HG02642 (cell line): ENCODE results near the gene SPINK5.
"Not testable (repeated sequence)": the region's sequence is repeated elsewhere in the genome, so short reads cannot be mapped to it uniquely, and the experiment has no call there.

Experiments used
- ATAC-seq: cut with Tn5 transposase; IDR thresholded peaks from one replicate; pipeline ENCODE4 v1.9.1; 2021; ENCODE audit warnings: mild to moderate bottlenecking; ENCODE audit not compliant: unreplicated experiment, poor library complexity

SPINK5 gene, protein sequence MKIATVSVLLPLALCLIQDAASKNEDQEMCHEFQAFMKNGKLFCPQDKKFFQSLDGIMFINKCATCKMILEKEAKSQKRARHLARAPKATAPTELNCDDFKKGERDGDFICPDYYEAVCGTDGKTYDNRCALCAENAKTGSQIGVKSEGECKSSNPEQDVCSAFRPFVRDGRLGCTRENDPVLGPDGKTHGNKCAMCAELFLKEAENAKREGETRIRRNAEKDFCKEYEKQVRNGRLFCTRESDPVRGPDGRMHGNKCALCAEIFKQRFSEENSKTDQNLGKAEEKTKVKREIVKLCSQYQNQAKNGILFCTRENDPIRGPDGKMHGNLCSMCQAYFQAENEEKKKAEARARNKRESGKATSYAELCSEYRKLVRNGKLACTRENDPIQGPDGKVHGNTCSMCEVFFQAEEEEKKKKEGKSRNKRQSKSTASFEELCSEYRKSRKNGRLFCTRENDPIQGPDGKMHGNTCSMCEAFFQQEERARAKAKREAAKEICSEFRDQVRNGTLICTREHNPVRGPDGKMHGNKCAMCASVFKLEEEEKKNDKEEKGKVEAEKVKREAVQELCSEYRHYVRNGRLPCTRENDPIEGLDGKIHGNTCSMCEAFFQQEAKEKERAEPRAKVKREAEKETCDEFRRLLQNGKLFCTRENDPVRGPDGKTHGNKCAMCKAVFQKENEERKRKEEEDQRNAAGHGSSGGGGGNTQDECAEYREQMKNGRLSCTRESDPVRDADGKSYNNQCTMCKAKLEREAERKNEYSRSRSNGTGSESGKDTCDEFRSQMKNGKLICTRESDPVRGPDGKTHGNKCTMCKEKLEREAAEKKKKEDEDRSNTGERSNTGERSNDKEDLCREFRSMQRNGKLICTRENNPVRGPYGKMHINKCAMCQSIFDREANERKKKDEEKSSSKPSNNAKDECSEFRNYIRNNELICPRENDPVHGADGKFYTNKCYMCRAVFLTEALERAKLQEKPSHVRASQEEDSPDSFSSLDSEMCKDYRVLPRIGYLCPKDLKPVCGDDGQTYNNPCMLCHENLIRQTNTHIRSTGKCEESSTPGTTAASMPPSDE

DNA sequence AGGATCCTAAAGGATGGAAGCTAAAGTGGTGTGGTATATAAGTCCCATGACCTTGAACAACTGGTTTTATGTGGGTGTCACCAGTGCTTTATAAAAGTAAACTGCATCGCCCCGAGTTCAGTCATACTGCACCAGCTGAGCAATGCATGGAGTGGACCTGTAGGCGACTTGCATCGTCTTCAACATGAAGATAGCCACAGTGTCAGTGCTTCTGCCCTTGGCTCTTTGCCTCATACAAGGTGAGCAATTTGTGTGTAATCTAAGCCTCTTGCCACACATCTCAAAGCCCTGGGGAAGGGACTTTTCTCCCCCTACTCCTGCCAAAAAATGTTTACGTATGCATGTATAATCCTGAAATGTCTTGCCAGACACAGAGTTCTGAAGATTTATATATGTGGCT is at the start of gene SPINK5:
TSS of gene SPINK5 (plus strand) at position 120 of the 400 bp plus-strand sequence. CDS start at position 185, 65 bp downstream.
- no peak for ATAC-seq

DNA sequence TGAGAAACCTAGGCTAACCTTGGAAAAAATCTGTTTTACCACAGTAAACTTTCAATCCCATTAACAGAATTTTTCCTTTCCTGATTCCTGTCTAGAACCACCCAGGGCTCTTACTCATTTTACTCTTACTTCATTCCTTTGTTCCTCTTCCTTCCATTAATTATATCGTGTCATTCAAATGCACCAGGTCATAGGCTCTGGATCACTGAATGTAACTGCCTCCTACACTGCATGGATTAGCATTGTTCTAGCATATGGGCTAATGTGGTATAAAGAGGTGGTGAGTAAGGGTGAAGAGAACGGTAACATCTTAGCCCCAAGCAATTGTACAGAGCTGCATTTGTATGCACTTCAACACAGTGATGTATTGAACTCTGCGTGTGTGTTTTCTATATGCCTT is 49.5 kb upstream of the SPINK5 start:
- ATAC-seq: no peak

DNA sequence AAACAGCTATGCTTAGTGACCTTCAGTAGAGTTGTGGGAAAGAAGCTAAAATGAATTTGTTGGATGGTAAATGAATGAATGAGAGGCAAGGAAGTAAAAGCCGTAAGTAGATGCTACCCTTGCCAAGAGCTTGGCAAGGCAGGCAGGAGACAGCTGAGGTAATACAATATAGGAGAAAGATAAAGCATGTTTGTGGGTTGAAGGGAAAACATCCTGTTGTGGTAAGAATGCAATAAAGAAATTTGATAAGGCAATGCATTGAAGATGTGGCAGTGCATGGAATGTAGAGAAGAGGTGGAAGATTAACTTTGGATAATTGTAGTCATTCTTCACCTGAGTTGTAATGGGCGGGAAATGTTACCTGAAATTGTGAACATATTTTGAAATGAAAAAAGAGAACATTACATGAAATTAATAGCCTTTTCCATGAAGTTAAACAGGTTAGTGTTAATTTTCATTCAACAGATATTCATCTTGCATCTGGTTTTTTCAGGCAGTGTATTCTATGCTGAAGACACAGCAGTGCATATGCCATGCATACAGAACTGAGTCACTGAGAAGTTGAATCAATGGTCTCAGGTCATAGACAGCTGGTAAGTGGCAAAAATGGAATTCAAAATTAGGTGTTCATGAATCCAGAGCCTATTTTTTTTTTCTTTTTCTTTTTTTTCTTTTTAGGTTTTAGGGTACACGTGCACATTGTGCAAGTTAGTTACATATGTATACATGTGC is 43.4 kb upstream of the SPINK5 start:
- ATAC-seq: no peak

DNA sequence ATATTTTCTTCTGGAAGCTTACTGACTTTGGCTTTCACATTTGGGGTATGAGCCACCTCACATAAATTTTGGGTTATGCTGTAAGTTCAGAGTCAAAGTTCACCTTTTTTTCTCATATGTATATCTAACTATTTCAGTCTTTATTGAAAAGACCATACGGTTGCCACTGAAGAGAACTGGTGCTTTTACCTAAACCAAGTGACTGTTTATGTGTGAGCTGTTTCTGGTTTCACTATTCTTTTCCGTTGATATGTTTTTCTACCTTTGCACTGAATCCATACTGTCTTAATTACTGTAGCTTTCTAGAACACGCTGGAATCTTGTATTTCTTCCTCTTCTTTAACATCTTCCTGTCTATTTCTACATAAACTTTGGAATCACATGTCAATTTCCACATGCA is 36.3 kb upstream of the SPINK5 start:
- no peak for ATAC-seq

DNA sequence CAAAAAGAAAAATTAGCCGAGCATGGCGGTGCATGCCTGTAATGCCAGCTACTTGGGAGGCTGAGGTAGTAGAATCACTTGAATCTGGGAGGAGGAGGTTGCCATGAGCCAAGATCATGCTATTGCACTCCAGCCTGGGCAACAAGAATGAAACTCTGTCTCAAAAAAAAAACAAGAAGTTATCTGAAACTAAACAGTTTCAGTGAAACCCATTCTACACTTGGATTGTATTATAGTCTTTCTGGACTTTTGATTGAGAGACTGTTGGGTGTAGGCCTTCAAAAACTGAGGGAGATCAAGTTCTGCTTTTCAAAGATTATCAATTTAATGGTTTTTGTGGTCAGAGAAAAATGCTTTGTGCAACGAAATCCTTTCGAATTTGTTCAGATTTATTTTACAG is 34.6 kb upstream of the SPINK5 start:
- ATAC-seq: no peak

DNA sequence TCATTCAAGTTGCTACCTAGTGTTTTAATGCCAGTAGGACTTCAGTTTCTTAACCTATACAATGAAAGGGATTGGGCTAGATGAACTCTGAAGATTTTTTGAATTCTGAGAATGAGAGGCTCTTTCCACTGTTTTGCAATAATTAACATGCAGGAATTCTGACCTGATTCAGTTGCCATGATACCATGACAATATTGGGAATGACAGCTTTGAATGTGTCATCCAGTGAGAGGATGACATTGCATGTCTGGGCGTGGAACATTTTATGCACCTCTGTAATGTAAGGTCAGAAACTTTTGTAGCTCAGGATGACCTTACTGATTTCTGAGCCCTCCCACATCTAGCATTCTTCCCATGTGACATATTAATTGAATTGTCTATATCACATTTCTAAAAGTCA is 30.6 kb upstream of the SPINK5 start:
- ATAC-seq: no peak

DNA sequence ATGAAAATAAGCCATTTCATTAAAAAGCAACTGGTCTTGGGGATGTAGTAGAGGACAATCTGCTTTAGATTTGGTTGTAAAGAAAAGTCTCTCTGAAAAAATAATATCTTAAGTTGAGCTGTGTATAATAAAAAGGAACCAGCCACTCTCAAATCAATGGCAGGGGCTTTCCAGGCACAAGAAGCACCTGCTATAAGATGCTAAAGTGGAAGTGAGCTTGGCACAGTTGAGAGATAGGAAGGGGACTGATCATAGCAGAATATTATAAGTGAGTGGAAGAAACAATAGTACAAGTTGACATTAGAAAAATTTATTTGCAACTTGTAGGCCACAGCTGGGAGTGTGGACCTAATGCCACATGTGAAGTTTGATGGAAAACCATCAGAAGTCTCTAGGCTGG is 28.1 kb upstream of the SPINK5 start:
- no peak for ATAC-seq

DNA sequence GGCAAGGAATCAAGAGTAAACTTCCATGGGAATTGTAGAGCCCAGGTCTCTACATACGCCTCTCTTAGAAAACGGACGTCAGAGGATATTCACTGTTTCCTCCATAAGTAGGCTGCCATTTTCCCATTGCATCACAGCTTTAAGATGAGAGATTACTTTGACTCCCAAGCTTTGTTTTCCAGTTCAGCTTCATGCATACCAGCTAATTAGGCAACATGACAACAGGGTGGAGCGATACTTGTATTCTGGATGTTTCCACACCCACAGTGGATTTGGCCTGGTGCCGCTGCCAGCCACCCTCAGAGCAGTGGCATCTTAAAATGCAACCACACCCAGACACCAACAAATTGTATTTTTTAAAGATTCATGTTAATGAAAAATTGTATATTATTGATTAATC is 20.9 kb upstream of the SPINK5 start:
- no peak for ATAC-seq

DNA sequence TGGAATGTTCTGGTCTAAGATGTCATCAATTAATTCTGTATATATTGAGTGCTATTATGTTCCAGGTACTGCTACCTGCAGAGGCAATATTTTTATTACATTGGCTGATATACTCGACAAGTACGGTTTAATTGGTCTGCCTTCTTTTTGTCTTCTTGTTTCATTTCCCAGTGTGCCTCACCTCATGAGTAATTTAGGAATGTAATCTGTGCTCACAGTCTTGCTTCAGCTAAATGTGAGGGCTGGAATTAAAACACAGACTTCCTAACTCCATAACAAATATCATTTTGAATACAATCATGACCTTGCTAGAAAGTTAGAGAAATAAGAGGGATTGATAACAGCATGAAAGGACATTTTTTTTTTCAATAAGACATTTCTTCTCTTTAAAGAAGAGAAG is 20.1 kb upstream of the SPINK5 start:
- ATAC-seq: no peak

DNA sequence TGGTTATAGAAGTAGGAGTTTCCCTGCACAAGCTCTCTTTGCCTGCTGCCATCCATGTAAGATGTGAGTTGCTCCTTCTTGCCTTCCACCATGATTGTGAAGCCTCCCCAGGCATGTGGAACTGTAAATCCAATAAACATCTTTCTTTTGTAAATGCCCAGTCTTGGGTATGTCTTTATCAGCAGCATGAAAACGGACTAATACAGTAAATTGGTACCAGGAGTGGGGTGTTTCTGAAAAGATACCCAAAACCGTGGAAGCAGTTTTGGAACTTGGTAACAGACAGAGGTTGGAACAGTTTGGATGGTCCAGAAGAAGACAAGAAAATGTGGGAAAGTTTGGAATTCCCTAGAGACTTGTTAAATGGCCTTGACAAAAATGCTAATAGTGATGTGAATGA is 8.6 kb upstream of the SPINK5 start:
- ATAC-seq: not testable (repeated sequence)

DNA sequence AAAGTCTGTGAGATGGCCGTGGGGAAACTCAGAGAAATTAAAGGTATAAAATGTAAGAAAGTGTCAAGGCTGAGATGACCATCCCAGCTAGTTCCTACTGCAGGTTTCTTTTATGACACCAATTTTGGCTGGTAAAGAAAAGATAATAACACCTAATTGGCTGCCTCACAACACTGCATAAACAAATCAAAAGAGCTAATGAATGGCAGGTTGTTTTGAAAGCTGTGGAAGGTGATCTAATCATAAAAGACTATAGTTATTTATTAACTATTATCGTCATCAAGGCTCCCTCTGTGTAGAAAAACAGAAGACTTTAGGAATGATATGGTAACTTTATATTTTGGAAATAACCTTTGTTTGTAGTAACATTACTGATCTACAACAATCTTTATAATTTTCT is 3.5 kb upstream of the SPINK5 start:
- ATAC-seq: no peak

DNA sequence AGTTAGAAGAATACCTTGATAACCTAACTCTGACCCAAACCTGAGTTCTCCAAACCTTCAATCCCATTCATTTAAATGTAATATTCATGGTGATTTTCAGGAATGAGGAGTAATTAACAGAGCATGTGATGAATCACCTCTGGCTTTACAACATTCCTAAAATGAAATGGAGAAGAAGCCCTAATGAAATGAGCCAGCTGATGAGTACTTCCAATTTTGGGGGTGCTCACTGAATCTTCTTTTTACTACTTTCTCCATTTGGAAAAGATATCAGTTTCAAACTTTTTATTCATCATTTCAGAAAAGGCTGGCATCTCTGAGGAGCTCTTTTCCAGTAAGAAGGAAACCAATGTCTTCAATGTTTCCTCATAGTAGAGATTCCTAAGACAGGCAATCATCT is 2.9 kb upstream of the SPINK5 start:
- ATAC-seq: no peak

DNA sequence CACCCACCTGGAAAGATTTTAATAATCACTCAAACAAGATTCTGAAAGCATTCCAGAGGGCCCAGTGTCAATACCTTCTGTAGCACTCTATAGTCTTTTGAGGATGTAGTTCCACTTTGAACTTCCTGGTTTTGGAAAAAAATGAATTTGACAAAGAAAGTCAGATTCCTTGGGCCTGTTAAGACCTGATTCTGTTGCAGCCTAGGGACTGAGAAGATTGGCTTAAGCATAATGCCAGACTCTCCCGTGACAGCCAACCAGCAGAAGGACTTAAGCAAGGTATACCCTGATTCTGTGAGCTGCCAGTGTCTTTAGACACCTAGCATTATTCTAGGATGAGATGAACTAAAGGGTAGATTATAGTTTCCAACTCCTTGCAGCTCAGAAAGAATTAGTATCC is 6.8 kb downstream of the SPINK5 start:
- no peak for ATAC-seq

DNA sequence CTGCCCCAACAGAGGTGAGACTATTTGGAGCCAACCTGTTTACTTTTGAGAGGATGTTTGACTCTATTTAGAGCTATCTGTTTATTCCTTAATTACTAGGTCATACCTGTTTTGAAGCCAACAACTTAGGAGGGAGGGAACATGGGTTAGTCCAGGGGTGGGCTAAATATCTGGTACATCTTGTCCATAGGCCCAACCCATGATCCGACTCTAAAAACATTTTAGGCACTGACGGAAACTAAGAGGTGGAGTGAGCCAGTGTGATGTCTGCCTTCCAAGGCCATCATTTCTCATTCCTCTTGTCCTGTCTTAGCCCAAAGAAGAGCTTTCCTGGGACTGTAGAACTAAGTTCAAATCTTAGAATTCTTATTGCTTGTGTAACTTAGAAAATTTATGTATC is 8.4 kb downstream of the SPINK5 start:
- no peak for ATAC-seq

DNA sequence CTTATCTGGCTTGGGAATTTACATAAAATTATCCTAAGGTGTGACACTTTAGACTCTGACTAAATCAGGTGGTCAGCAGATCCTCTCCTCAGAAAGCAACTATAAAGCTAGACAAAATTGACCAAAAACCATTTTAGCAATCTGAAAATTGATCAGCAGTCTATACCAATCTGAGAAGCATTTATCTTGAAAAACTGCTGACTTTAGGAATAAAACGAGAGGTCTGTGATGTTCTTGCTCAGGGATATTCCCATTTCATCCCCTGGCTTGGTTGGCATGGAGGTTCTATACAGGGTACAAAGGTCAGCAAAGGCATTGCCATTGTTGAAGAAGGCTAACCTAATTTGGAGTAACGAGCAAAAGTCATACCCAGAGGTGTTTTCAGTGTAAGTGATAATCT is 11.7 kb downstream of the SPINK5 start:
- no peak for ATAC-seq

DNA sequence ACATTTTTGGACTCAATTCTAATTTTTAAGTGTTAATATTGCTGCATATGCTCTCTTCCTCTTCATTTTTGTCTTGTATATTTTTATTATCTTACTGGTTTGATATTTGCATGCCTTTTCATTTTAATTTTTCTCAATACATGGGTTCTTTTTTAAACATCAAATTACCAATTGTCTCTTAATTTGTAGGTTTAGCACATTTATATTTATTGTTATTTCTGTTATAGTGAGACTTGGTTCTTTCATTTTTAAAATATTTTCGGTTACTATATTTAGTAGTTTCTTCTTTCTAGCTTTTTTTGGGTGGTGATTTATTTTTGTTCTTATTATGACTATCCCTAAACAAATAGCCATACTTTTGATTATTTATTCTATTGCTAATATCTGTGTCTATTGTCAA is 19.4 kb downstream of the SPINK5 start:
- no peak for ATAC-seq

DNA sequence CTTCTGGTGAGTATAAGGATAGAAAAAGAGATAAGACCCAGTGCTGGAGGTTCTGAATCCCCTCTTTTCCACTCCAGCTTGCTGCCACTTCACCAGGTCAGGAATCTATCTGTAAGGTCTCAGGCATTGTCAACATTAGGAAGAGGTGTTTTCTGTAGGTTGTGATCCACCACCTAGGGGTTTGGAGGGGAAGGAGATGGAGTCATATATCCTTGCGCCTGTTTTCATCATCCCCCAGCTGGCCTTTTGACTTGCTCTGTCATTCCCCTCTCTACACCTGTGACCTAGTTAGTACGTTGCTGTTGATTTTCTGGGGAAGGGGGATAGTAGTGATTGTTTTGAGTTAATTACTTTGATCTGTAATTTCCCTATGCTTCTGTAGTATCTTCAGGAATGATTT is 20.5 kb downstream of the SPINK5 start:
- no peak for ATAC-seq

DNA sequence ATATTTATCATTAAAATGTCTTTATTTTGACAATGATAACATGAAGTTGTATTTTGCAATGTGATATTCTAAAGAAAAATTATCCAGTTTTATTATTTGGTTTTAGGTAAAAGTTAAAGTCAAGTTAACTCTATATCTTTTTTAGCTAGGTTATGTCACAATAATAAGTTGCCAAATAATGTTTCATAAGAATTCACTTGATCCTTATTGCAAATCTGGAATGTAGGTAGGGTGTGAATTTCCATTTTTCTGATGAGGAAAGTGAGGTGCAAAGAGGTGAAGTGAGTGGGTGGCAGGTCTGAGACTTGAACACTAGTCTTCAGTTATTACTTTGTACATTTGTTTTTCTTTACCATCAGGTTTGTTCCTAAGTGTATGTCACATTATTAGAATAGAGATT is 21.5 kb downstream of the SPINK5 start:
- ATAC-seq: no peak

DNA sequence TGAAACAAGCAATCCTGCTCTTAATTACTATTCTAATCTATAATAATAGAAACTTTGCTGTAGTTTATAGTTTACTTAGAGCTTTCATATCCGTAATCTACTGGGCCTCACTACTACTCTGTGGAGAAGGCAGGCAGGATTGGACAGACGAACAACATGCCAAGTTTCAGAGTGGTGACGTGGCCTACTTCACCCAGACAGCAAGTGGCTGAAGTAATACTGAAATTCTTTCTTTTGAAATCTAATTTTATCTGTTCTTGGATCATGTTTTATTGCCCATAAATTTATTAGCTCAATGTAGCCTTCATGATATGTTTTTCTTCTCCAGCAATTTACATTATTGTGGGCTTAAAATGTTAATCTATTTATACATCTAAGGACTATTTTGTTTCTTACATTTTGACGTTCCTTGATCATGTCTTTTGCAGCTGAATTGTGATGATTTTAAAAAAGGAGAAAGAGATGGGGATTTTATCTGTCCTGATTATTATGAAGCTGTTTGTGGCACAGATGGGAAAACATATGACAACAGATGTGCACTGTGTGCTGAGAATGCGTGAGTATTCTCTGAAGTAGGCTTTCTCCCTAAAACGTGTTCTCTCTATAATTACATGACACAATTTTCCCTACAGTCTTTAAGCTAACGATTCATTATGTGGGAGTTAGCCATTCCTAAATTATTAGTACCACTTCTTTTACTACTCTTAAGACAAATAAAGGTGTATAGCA is 22.4 kb downstream of the SPINK5 start:
- no peak for ATAC-seq
